EH (cell line): Measurements from ENCODE around the gene GNAZ.

Experiments
- DNase-seq: peaks from one replicate; pipeline ENCODE4 v3.0.0-alpha.2; 2015; ENCODE audit warnings: low read depth

GNAZ gene

GRCh38 chr22:23093051-23093788 is 22.9 kb downstream of the GNAZ start:
- no peak for DNase-seq

GRCh38 chr22:23094260-23094659 is 23.9 kb downstream of the GNAZ start:
- DNase-seq, result no peak

- DNase-seq, result no peak
Measured at GRCh38 chr22:23094695-23095681, 24.7 kb downstream of the GNAZ start.

GRCh38 chr22:23095733-23096342 is 25.5 kb downstream of the GNAZ start:
- DNase-seq, result no peak

GRCh38 chr22:23097412-23098229 is 27.3 kb downstream of the GNAZ start:
- no peak for DNase-seq

- DNase-seq, result peak; percentile 29
Measured at GRCh38 chr22:23098230-23098705, 27.9 kb downstream of the GNAZ start.

GRCh38 chr22:23098718-23099530 is 28.6 kb downstream of the GNAZ start:
- DNase-seq, result no peak

- DNase-seq, result no peak
Measured at GRCh38 chr22:23099531-23099804, 29.1 kb downstream of the GNAZ start.

- DNase-seq, result no peak
Measured at GRCh38 chr22:23100124-23100801, 29.9 kb downstream of the GNAZ start.

- no peak for DNase-seq
Measured at GRCh38 chr22:23101524-23101923, 31.2 kb downstream of the GNAZ start.

GRCh38 chr22:23102002-23102655 is 31.8 kb downstream of the GNAZ start:
- DNase-seq, result no peak

GRCh38 chr22:23102776-23103175 is 32.5 kb downstream of the GNAZ start:
- no peak for DNase-seq

- DNase-seq, result no peak
Measured at GRCh38 chr22:23103199-23103954, 33.1 kb downstream of the GNAZ start.

- DNase-seq, result no peak
Measured at GRCh38 chr22:23104187-23104971, 34.1 kb downstream of the GNAZ start.

GRCh38 chr22:23105304-23105703 is 35.0 kb downstream of the GNAZ start:
- DNase-seq, result no peak

GRCh38 chr22:23105919-23106318 is 35.6 kb downstream of the GNAZ start:
- DNase-seq, result no peak

GRCh38 chr22:23106344-23106743 is 36.0 kb downstream of the GNAZ start:
- no peak for DNase-seq

- no peak for DNase-seq
Measured at GRCh38 chr22:23106906-23107367, 36.6 kb downstream of the GNAZ start.
